ENCODE data around the gene CCDC192.

Gene CCDC192

DNA sequence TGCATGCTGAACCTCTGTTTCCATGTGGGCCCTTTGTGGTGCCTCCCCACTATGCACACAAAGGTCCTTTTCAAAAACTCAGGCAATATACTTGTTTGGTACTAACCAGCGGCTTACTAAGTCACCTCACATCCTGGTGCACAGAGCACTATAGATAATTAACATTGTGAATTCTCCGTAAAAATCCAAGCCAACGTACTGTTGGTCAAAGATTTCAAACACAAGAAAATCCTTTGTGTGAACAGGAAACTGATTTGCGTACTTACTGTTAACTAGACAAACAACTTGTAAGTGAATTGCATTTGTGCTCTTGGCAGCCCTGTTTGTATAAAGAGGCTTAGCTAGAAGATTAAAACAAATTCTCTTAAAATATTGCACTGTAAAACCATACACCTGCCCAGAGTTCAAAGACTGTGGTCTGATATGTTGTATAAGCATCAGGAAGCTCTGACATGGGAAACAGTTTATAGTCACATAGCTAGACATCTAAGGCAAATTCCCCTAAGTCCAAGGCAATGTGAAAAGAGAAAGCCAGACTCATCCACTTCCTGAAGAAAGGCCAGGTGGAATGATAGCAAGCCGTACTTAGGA is 255.3 kb downstream of the CCDC192 start:
- peak; percentile 16 for DNase-seq (ENCODE audit: low spot score)

DNA sequence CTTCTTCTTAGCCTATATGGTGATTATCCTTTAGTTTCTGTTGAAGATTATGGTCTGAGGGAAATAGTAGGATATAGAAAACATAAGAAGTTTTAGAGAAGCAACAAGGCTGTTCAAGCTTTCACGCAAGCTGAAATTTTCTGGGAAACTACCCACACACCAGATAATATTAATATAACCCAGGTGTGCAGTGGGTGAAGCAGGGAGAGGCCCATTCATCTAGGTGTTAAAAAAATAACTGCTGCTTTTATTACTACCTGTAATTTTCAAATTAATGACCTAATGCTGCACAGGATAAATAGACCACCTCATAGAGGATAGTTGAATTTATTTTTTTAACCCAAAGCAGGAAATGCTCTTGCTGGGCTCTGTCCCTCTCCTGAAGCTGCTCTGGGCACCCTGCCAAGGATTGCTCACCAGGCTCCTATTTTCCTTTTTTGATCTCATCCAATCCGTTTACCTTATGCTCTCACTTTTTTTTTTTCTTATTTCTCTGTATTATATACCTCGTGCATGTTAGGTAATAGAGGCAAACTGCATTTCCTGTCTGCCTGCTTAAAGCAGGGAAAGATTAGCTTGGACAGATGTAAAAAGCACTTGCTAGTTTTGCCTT is 256.1 kb downstream of the CCDC192 start:
- no peak for DNase-seq (ENCODE audit: low spot score)

DNA sequence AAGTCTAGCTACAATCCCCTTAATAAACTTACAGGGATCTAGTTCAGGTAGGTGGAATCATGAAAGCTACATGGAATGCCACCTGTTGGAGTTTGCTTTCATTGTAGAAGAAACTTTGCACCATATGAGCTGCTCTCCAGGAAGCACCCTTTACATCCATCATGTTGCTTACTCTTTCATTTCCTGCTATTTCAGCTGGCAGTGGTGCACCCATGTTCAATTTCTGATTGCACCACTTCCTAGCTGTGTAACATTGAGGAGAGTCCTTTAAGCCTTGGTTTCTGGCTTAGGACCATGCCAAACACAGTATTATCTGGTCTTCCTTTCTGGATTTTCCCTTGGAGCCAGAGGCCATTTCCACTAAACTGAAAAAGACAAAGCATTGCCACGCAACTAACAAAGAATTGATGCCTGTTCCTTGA is 257.1 kb downstream of the CCDC192 start:
- DNase-seq (ENCODE audit: low spot score), result no peak

DNA sequence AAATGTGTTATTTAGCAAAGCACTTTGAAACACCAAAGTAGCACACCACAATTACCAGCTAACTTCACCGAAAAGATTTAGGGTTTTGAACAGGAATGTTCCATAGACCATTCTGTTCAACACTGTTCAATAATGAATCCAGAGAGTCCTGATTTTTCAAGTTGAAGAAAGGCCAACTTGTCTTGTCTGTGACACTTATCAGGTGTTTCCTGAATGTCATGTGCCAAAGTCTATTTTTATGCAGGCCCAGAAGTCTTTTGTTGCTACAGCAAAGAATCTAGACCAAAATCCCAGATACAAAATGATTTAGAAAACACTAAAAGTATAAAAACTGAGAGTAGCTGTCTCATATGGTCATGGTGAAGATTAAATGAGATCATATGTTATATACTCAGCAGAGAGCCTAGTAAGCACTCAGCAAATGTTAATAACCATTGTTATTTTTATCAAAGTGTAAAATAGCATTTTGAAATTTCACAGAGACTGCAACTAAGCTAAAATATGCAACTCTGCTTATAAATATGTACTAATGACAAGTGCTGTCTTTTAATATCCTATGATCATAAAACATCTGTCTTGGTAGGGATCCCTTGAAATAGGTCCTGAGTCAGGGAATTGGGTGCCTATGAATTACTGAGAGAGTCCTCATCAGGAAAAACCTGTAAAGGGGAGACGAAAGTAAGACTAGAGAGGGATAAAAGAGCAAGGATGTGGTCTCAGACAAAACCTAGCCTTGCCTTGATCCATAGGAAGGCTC is 258.0 kb downstream of the CCDC192 start:
- DNase-seq (ENCODE audit: low spot score), result no peak

DNA sequence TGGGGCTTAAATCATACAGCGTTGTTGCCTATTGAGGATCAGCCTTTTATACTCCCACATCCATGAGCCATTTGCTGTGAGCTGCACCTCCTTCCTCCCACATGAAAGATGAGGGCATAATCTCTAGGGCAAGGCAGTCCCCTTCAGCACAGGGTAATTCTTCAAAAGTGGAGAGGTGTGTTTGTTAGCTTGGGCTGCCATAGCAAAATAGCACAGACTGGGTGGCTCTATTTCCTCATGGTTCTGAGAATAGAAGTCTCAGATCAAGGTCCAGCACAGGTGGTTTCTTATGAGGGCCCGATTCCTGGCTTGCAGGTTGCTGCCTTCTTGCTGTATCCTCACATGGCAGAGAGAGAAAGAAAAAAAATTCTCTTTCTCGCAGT is 258.6 kb downstream of the CCDC192 start:
- no peak for DNase-seq (ENCODE audit: low spot score)

DNA sequence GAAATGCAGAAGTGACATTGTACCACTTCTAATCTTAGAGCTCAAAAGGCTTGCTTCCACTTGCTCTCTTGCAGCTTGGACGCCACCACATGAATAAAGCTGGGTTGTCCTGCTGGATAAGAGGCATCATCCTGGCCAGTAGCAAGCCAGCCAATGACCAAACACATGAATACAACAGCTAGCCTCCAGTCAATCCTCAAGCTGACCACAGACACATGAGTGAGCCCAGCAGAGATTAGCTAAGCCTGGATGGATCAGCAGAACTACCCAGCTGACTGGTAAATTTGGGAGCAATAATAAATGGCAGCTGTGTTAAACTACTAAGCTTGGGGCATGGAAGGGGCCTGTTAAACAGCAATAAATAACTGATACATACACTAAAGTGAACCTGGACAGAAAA is 259.3 kb downstream of the CCDC192 start:
- DNase-seq (ENCODE audit: low spot score), result no peak

DNA sequence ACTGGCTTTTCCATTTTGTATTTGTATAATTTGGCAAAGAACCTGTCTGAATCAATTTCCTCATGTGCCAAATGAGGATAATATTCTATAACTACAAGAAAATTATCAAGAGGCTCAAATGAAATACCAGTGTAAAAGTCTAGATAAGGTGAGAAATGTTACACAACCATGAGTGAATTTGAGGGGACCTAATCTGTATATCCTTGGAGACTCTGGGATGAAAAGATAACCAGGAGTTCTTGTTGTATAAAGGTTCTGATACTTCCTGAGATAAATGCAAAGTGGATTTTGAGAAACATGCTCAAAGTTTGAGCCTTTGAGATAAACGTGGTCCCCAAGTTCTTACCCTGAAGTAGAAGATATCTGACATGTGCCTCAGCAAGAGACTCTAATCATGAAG is 260.0 kb downstream of the CCDC192 start:
- no peak for DNase-seq (ENCODE audit: low spot score)

DNA sequence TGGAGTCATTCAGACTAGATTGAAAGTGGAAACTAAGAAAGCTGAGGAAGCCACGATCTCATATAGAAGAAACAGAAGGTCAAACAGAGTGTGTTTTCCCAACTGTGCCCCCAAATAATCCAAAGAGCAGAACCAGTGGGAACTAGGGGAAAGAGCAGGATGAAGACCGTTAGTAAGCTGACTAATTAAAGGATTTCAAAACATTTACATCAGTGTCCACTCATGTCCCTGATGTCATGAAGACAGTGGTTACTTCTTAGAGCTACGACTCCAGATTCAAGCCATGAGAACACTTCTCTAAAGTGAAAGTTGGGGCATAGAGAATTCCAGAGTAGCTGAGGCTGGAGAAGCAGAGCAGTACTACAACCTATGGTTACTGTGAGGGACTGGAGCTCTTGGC is 260.7 kb downstream of the CCDC192 start:
- DNase-seq (ENCODE audit: low spot score), result no peak

DNA sequence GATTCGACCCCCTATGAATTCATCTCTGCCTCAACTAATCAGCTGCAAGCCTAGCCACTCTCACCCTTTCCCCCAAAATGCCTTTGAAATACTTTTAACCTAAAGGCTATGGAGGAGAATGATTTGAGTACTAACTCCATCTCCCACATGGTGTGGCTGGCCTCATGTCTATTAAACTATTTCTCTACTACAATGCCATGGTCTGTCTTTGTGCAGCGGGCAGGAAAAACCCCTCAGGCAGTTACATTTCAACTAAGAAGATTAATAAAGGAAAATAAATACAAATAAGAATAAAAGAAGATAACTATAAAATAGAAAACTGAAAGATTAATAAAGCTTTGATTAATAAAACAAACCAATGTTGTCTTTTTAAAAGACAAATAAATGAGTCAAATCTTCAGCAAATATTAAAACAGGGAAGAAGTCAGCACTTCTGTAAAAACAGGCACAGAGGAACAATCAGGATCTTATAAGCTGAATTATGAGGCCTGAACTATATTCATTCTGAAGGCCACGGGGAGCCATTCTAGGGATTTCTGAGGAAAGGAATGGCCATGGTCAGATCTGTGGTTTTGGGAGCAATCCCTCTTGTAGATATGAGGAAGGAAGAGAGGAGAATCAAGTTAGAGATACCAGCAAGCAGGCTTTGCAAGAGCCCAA is 264.3 kb downstream of the CCDC192 start:
- no peak for DNase-seq (ENCODE audit: low spot score)

DNA sequence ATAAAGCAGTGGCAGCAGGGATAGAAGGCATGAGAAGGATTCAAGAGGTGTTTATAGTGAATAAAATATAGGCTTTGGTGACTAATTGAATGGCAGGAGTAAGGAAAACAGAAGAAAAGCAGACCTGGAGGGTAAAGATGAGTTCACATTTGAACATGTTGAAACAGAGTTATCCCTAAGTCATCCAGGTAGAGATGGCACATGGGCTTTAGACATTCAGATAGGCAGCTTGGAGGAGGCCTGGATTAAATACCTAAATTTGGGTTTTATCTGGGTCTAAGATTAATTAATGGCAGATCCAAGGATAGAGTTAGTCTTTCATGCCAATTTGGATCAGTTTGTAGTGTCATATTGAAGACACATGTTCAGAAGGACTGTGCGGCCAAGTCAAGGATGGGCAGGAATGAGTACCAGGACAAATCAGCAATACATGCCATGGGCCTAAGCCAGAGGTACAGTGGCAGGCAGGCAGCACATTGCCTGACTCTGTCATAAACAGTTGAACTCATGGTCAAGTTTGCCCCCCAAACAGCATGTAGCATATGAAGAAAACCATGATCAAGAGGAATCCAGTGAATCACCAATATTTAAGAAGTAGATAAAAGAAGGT is 264.9 kb downstream of the CCDC192 start:
- DNase-seq (ENCODE audit: low spot score), result no peak

DNA sequence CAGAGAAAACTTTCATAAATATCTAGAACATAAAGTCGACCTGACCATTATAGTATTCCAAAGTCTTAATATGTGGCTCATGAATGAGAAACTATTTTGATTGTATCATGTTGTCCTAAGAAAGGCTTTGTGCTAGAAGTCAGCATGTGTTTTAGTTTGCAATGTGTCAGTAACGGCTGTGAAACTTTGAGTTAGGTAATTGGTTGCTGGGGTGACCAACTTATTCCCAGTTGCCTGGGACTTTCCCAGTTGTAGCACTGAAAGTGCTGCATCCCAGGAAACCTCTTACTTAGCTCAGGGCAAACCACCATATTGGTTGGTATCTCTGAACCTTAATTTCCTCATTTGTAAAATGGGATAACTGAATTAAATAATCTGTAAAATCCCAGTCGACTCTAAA is 265.8 kb downstream of the CCDC192 start:
- DNase-seq (ENCODE audit: low spot score), result no peak

DNA sequence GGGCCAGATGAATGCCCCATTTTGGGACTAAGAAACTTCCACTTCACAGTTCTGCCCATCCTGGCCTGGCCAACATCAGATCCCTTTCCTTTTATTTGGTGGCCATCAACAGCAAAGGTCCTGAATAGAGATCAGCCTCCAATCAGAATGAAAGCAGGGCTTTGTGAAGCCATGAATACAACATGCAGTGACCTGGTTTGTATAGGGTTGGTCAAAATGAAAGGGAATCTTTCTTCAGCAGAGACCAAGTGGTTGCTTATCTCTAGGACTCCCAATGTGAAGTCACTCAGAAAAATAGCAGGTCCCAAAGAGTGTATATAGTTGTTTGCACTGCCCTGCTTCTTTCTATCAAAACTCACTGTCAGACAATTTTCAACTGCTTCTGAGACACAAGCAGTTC is 266.5 kb downstream of the CCDC192 start:
- DNase-seq (ENCODE audit: low spot score), result peak; percentile 31

DNA sequence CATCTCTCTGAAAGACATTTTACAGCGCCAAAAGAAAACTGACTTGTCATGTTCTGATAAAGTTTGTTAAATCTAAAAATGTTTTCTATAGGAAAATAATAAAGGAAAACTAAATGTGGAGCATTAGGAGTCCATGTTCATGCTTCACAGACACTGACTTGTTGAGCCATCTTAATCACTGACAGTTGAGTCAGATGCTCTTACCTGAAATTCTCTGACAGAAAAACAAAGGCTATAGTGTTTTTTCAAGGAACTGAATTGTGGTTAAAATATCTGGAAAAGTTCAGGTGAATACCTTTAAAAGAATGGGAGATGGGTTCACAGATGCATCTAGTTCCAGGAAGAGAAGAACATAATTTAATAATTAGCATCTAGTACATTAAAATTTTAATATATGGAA is 266.9 kb downstream of the CCDC192 start:
- no peak for DNase-seq (ENCODE audit: low spot score)

DNA sequence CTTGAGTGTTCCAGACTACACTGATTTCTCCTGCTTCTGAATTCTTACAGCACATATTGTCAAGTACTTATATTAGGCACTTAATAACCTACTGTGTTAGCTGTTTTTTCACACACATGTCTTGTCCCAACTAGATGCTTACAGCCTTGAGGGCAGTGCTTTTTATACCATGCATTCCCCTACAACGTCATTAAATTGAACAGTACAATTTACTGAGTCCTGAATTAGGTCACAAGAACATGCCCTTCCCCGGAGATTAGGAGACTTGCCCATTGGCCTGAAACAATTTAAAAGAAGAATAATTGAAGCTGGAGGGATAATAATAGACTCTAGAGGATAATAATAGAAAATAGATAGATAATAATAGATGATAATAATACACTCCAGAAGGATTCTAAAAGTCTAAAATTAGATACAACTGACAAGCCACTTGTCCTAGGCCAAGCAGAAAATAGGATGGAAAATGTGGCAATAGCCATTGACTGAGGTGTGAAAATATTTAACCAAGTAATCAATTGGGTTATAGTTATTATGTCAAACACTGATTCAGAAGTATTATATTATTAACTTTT is 267.7 kb downstream of the CCDC192 start:
- no peak for DNase-seq (ENCODE audit: low spot score)

DNA sequence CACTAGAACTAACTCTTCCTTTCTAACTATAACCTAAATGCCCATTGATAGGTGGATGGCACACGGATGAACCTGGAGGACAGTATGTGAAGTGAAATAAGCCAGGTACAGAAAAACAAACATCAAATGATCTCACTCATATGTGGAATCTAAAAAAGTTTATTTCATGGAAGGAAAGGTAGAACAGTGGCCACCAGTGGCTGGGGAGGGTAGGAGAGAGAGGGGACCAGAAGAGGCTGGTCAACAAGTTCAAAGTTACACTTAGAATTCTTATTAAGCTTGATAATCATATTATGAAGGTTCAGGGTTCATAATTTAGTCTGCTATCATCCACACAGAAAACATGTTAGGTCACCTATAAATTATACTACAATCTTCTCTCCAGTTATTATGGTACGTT is 272.8 kb downstream of the CCDC192 start:
- no peak for DNase-seq (ENCODE audit: low spot score)

DNA sequence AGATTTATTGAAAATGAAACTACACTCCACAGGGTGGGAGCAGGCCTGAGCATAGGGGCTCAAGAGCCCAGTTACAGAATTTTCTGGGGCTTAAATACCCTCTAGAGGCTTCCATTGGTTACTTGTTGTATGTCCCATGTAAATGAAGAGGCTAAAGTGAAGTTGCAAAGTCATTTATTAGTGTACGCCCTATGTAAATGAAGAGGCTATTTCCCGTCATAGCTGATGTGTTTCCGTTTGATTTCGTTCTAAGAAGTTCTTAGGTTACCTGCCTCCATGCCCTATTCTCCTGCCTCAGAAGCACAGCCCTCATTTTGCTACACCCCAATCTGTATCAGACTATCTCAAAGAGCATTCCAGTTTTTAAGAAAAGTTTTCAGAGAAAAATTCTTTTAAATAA is 273.3 kb downstream of the CCDC192 start:
- no peak for DNase-seq (ENCODE audit: low spot score)

DNA sequence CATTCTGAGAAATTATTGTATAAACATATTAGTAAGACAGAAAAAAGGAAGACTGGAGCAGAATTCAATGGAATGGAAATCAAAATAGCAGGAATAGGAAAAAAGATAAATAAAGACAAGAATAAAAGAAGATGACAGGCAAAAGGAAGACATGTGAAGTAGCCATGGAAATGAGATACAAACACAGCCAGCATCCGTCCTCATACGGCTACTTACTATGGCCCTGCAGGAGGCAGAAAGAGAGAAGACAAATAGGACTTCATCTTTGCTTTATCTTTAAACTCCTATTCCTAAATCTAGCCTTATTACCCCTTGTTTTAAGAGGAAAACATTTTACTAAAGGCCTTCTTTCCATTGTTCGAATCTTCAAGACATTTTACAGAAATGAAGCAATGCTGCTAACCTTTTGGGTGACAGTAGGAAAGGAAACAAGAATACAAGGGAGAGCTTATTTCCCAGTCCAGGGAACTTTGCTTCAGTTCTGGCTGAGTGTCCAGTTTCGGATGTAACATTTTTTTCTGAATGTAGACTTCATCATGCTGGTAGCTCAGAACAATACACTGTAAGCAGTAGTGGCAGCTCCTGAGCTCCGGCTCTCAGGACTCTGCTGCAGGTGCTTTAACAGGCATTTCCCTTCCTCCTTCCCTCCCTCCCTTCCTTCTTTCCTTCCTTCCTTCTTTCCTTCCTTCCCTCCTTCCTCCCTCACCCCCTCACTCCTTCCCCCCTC is 274.0 kb downstream of the CCDC192 start:
- no peak for DNase-seq (ENCODE audit: low spot score)

DNA sequence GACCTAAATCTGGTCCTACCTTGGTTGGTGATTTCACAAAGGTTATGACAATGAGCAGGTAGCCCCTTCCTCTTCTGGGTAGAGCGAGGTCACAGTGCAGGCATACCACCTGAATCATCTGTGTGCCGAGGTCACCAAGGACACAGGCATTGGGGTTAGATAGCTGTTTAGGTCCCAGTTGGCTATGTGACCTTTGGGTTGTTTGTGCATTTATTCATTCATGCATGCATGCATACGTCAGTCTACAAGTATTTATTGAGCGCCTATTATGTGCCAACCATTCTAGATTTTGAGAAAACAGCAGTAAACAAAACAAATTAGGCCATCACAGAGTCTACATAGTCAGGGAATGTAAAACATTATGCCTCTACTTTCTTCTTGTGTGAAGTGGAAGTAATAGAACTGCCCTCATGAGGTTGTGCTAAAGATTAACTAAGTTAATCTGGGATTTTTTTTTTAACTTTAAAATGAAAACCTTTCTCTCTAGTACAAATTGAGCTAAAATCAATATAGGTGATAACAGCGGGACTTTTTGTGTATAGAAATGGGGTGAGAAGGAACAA is 275.6 kb downstream of the CCDC192 start:
- no peak for DNase-seq (ENCODE audit: low spot score)

DNA sequence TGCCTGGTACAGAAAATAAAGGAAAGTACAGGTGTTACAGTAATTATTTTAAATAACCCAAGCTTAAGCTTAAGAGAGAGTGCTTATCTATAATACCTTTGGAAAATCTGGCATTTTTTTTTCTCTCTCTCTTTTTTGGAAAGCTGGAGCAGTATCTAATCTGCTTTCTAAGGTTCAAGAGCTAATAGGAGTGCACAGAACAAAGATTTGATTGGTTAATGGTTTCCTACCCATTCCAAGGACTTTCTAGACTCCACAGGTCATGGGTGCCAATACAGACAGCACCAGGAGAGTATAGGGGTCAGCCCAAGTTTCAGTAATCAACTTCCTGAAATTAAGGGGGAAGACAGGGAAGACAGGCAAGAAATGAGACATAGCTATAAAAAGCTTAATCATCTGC is 276.3 kb downstream of the CCDC192 start:
- no peak for DNase-seq (ENCODE audit: low spot score)

DNA sequence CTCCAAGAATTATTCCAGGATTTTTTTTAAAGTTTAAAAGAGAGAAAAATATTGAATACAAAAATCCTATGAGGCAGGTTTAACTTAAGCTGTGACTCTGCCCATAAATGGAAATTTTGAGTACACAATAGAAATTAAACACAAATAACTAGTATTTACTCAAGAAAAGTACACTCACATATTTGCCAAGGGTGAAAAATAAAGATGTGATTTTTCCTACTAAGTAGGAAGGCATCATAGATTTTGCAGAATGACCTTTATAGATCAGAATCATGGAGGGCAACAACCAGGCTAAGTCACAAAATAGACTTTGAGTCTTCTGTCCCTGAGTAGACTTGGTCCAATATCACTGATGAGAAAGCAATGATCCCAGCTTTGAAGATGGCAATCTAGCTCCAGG is 277.7 kb downstream of the CCDC192 start:
- DNase-seq (ENCODE audit: low spot score), result no peak

DNA sequence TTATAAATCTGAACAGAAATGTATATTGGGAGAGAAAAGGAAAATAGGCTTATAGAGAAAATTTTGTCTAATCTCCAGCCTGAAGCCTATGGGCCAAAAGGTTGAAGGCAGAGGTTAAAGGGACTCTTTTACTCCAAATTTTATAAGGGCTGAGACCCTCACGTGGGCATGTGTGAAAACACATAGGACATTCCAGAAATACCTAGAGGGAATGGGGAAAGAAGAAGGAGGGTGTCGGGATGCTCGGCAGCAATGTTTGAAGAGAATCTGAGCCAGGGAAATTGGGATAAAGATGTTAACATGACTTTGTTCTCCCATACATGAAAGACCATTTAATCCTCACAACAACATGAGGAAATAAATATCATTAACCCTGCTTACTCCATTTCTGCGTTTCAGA is 278.3 kb downstream of the CCDC192 start:
- no peak for DNase-seq (ENCODE audit: low spot score)
